B cell (primary cell): ENCODE data around the gene TMEM17. TPM values are rescaled to one million over a fixed set of nuclear protein-coding genes. Genes with fewer than 3 reads are reported as not detected.

Experiments
- ATAC-seq: fragments of 200-7000 bp; cut with Tn5 transposase; one replicate; pipeline ENCODE4 v1.10.0; 2021; ENCODE audit warnings: low read depth, mild to moderate bottlenecking, moderate number of reproducible peaks, moderate library complexity
- CTCF ChIA-PET: fragments of 350-600 bp; sonication (Branson Sonifier 250); formaldehyde crosslinking; loops from one replicate; lab custom pipeline; 2021; ENCODE audit warnings: antibody characterized with exemption, inconsistent platforms; lab: Charles Lee
- POLR2A ChIA-PET: fragments of 350-600 bp; sonication (Branson Sonifier 250); formaldehyde crosslinking; loops from one replicate; lab custom pipeline; 2021; ENCODE audit warnings: antibody characterized with exemption; lab: Charles Lee
- DNase-seq: peaks from one replicate; pipeline ENCODE4 v3.0.0; 2013
- H2AFZ ChIP-seq: 2 replicates; pipeline ENCODE4 v1.6.1; 2012; ENCODE audit warnings: mild to moderate bottlenecking, low read depth, low read length; ENCODE audit not compliant: insufficient read depth, poor library complexity, severe bottlenecking
- H3K27ac ChIP-seq, 2 donors: 1 replicate in 1 of 2; 2 replicates in 1 of 2; pipeline ENCODE4 v1.5.1; 2012 to 2013; ENCODE audit warnings: low read length in 2 of 2, mild to moderate bottlenecking in 2 of 2, moderate library complexity in 1 of 2
- H3K27me3 ChIP-seq, 4 experiments: fragments of 200-600 bp in 1 of 4; sonication (generic) in 1 of 4; replicated peaks in 1 of 4; 1 replicate in 2 of 4; 2 replicates in 2 of 4; pipeline versions ENCODE4 v1.6.1 to v1.7.0; 2013 to 2016; ENCODE audit warnings: low read length in 3 of 4, mild to moderate bottlenecking in 2 of 4, mixed read lengths in 1 of 4, moderate library complexity in 1 of 4; ENCODE audit not compliant: insufficient read depth in 4 of 4, control insufficient read depth in 3 of 4; ENCODE audit errors: control extremely low read depth in 1 of 4
- H3K36me3 ChIP-seq, 2 experiments: replicated peaks in 1 of 2; 1 replicate in 1 of 2; 2 replicates in 1 of 2; pipeline versions ENCODE4 v1.6.1 to v1.7.1; 2013; ENCODE audit warnings: low read length in 1 of 2; ENCODE audit not compliant: insufficient read depth in 2 of 2, control insufficient read depth in 1 of 2; ENCODE audit errors: control extremely low read depth in 1 of 2, extremely low read depth in 1 of 2
- H3K4me1 ChIP-seq, 2 donors: fragments of 200-600 bp in 1 of 2; sonication (generic) in 1 of 2; 1 replicate in 1 of 2; 2 replicates in 1 of 2; pipeline versions ENCODE4 v1.5.1 to v1.6.1; 2013 to 2017; ENCODE audit warnings: low read length in 2 of 2; ENCODE audit not compliant: control insufficient read depth in 2 of 2, insufficient read depth in 2 of 2
- H3K4me2 ChIP-seq: replicated peaks from 2 replicates; pipeline ENCODE3; 2012; ENCODE audit warnings: mild to moderate bottlenecking, low read depth, low read length; ENCODE audit not compliant: poor library complexity, severe bottlenecking
- H3K4me3 ChIP-seq, 5 experiments: fragments of 200-600 bp in 1 of 5; sonication (generic) in 1 of 5; 1 replicate in 3 of 5; 2 replicates in 2 of 5; pipeline versions ENCODE4 v1.5.1 to v1.7.0; 2011 to 2016; ENCODE audit warnings: low read length in 4 of 5, mild to moderate bottlenecking in 4 of 5, low read depth in 2 of 5, control low read depth in 1 of 5, moderate library complexity in 1 of 5; ENCODE audit not compliant: insufficient read depth in 1 of 5; ENCODE audit errors: control extremely low read depth in 1 of 5, extremely low read depth in 1 of 5
- H3K79me2 ChIP-seq: fragments of 200-600 bp; sonication (generic); one replicate; pipeline ENCODE4 v1.6.0; 2016; ENCODE audit warnings: low read length; ENCODE audit not compliant: control insufficient read depth, insufficient read depth
- H3K9ac ChIP-seq: fragments of 200-600 bp; sonication (generic); 2 replicates; pipeline ENCODE4 v1.6.1; 2017; ENCODE audit warnings: mild to moderate bottlenecking, low read length, moderate library complexity
- H3K9me3 ChIP-seq, 3 donors: one replicate each; pipeline versions ENCODE4 v1.6.1 to v1.7.1; 2013; ENCODE audit warnings: low read length in 2 of 3; ENCODE audit not compliant: control insufficient read depth in 2 of 3, insufficient read depth in 1 of 3; ENCODE audit errors: control extremely low read depth in 1 of 3
- H4K20me1 ChIP-seq: 2 replicates; pipeline ENCODE4 v1.6.0; 2012; ENCODE audit warnings: mild to moderate bottlenecking, low read length; ENCODE audit not compliant: insufficient read depth, control insufficient read depth, poor library complexity, severe bottlenecking
- H3K27ac Mint-ChIP-seq: one replicate; pipeline ENCODE4 v1.8.0; 2021; ENCODE audit warnings: mixed read lengths
- H3K27me3 Mint-ChIP-seq: one replicate; pipeline ENCODE4 v1.8.0; 2021; ENCODE audit warnings: mixed read lengths
- H3K4me1 Mint-ChIP-seq: one replicate; pipeline ENCODE4 v1.8.0; 2021; ENCODE audit warnings: mixed read lengths
- H3K4me3 Mint-ChIP-seq: one replicate; pipeline ENCODE4 v1.8.0; 2021; ENCODE audit warnings: mixed read lengths
- H3K9me3 Mint-ChIP-seq: one replicate; pipeline ENCODE4 v1.8.0; 2022; ENCODE audit warnings: mixed read lengths; ENCODE audit not compliant: insufficient read depth
- CTCF ChIP-seq: fragments of 200-600 bp; IDR thresholded peaks from one replicate; pipeline ENCODE4 v1.8.0; 2022; ENCODE audit warnings: antibody characterized with exemption, mild to moderate bottlenecking
- EZH2 ChIP-seq: IDR thresholded peaks from 2 replicates; pipeline ENCODE4 v1.6.1; 2012; ENCODE audit warnings: borderline replicate concordance, low read depth, mild to moderate bottlenecking, moderate library complexity, low read length; ENCODE audit not compliant: insufficient read depth, poor library complexity, severe bottlenecking
- WGBS: methylation state at CpG from one replicate; pipeline ENCODE4 v1.1.5; 2013; ENCODE audit warnings: missing lambda C conversion rate; ENCODE audit not compliant: insufficient coverage; 5-methylcytosine and 5-hydroxymethylcytosine counted together
- intact Hi-C: fragments of 100-400 bp; cut with micrococcal nuclease; formaldehyde crosslinking; loops from one replicate; pipeline ENCODE4 v1.10.0; 2022
- polyA plus RNA-seq: library from polyadenylated mRNA; depleted of rRNA; stranded (reverse); fragments of >200 nt; gene quantifications from 2 replicates; pipeline ENCODE4 v1.2.3, GENCODE V29; 2012
- total RNA-seq, 2 donors: library from RNA; stranded (reverse); fragments of 120-200 nt in 1 of 2; gene quantifications; 1 replicate in 1 of 2; 2 replicates in 1 of 2; pipeline versions ENCODE4 v1.2.3 to v1.2.4, GENCODE V29; 2013 to 2022

The TMEM17 gene
- total and polyA plus RNA-seq, 2 donors (not counting 1 experiment from before 2014, with no cell fraction given), result not detected

- H3K9me3 Mint-ChIP-seq, result no peaks in the 10 kb centered on the region
- Histone ChIP-seq H3K9ac (no peak overlapping the region), H3K9me3 (peaks cover 0 to 3% (median 0%) of the 10 kb centered on the region in 3 donors), H3K27me3 (peaks cover 0 to 10% (median 2%) of the 10 kb centered on the region in 4 experiments), H3K4me1 (peaks cover 9 to 13% of the 10 kb centered on the region in 2 donors), H2AFZ (no peak overlapping the region), H3K4me3 (no peak overlapping the region), H3K4me2 (no peak overlapping the region), H3K27ac (no peak overlapping the region), H4K20me1 (no peaks in the 10 kb centered on the region), H3K36me3 (no peaks in the 10 kb centered on the region), H3K79me2 (no peaks in the 10 kb centered on the region)
- peaks cover 13% of the 10 kb centered on the region for H3K4me1 Mint-ChIP-seq
- H3K27me3 Mint-ChIP-seq, result peaks cover 14% of the 10 kb centered on the region
- no CpG with 5 or more reads among the region's 3 CpGs for WGBS
- ATAC-seq, result no peak
- no peak overlapping the region for H3K4me3 Mint-ChIP-seq
- ChIA-PET POLR2A (no interaction called here), CTCF (interaction anchor here (0.7 kb wide), 1 partner anchor 561 kb away, joined by 3 read pairs; no protein-coding TSS in a partner anchor)
- intact Hi-C loops, result no loop called here
- DNase-seq, result no peak
- no peak overlapping the region for H3K27ac Mint-ChIP-seq
- TF ChIP-seq CTCF (no peak), EZH2 (no peak)
Observed at GRCh38 chr2:62479917-62480316, 26.1 kb downstream of the TMEM17 start.

GRCh38 chr2:62478093-62478580, 27.9 kb downstream of the TMEM17 start:
- Histone ChIP-seq H3K9me3 (peaks cover 0 to 3% (median 0%) of the 10 kb centered on the region in 3 donors), H3K4me3 (no peak overlapping the region), H3K27ac (no peak overlapping the region), H3K36me3 (no peaks in the 10 kb centered on the region), H2AFZ (no peak overlapping the region), H3K9ac (no peak overlapping the region), H3K4me1 (peaks cover 10 to 14% of the 10 kb centered on the region in 2 donors), H3K4me2 (no peak overlapping the region), H4K20me1 (no peaks in the 10 kb centered on the region), H3K27me3 (peaks cover 0 to 10% (median 2%) of the 10 kb centered on the region in 4 experiments), H3K79me2 (no peaks in the 10 kb centered on the region)
- Mint-ChIP-seq H3K4me1 (peaks cover 16% of the 10 kb centered on the region), H3K9me3 (no peaks in the 10 kb centered on the region), H3K27ac (no peak overlapping the region), H3K27me3 (peaks cover 24% of the 10 kb centered on the region), H3K4me3 (no peak overlapping the region)
- intact Hi-C loops, result no loop called here
- POLR2A ChIA-PET, result no interaction called here
- DNase-seq (peak; percentile 10), ATAC-seq (no peak)
- CTCF ChIA-PET, result interaction anchor here (1.0 kb wide), 1 partner anchor 21 kb away, joined by 3 read pairs; no protein-coding TSS in a partner anchor
- WGBS, result 14% methylated on average over 3 of the region's 3 CpGs
- TF ChIP-seq EZH2, result no peak
- no peak for TF ChIP-seq CTCF
